ENCODE results near the gene TRPM2. TPM values are rescaled to one million over a fixed set of nuclear protein-coding genes. Genes with fewer than 3 reads are reported as not detected.
A peak's percentile ranks its signal among the peaks of the same experiment; 100 is the strongest.

TRPM2 gene
- total and polyA plus RNA-seq, 2 of the 13 experiments (the other 11 are each of a cell fraction or from before 2014, with no cell fraction given): 0.07 to 0.20 TPM

DNA sequence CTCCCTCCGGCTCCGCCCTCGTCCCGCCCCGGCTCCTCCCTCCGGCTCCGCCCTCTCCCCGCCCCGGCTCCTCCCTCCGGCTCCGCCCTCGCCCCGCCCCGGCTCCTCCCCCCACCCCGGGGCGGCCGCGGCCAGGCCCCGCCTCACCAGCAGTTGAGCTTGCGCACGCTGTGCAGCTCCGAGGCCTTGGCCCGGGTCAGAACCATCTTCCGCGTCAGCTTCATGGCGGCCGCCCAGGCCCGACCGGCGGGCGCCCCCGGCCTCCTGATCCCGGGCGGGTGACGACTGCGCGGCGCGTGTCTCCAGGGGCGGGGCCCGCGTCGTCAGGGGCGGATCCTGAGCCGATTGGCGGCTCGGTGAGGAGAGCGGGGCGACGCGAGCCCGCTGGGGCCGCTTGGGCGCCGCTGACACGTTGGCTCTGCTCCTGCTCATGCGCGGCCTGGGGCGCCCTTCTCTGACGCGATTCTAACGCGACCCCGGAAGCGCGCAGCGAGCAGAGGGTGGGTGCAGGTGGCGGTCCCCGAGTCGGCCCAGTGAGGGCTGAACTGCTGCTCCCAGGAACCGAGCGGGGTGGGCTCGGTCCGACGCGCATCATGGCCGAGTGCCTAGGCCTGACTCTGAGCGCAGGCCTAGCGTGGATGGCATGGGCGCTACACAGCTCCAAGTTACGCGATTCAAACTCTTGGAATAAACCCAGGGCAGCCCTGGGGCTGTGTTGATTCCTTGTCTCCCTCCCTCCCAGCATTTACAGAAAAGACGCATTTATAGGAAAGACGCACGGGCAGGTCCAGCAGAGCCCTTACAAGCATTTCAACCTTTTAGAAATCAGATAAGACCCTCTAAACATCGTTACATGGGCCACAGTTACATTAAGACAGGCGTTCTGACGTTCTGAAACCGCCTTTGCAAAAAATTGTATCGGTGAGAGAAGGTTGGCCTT, 14.2 kb upstream of the TRPM2 start, which contains the start of gene CFAP410 (continued):
- TF ChIP-seq, protein P1, sequence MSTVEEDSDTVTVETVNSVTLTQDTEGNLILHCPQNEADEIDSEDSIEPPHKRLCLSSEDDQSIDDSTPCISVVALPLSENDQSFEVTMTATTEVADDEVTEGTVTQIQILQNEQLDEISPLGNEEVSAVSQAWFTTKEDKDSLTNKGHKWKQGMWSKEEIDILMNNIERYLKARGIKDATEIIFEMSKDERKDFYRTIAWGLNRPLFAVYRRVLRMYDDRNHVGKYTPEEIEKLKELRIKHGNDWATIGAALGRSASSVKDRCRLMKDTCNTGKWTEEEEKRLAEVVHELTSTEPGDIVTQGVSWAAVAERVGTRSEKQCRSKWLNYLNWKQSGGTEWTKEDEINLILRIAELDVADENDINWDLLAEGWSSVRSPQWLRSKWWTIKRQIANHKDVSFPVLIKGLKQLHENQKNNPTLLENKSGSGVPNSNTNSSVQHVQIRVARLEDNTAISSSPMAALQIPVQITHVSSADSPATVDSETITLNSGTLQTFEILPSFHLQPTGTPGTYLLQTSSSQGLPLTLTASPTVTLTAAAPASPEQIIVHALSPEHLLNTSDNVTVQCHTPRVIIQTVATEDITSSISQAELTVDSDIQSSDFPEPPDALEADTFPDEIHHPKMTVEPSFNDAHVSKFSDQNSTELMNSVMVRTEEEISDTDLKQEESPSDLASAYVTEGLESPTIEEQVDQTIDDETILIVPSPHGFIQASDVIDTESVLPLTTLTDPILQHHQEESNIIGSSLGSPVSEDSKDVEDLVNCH (CRISPR knock-in tag; IDR thresholded peaks at IDR 0.05): no peak
- TF ChIP-seq, protein P2, sequence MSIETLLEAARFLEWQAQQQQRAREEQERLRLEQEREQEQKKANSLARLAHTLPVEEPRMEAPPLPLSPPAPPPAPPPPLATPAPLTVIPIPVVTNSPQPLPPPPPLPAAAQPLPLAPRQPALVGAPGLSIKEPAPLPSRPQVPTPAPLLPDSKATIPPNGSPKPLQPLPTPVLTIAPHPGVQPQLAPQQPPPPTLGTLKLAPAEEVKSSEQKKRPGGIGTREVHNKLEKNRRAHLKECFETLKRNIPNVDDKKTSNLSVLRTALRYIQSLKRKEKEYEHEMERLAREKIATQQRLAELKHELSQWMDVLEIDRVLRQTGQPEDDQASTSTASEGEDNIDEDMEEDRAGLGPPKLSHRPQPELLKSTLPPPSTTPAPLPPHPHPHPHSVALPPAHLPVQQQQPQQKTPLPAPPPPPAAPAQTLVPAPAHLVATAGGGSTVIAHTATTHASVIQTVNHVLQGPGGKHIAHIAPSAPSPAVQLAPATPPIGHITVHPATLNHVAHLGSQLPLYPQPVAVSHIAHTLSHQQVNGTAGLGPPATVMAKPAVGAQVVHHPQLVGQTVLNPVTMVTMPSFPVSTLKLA (IDR thresholded peaks at IDR 0.05): peak; percentile 51
- TF ChIP-seq, protein P3, sequence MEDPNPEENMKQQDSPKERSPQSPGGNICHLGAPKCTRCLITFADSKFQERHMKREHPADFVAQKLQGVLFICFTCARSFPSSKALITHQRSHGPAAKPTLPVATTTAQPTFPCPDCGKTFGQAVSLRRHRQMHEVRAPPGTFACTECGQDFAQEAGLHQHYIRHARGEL (CRISPR knock-in tag; IDR thresholded peaks at IDR 0.05): no peak
- TF ChIP-seq, protein P4, sequence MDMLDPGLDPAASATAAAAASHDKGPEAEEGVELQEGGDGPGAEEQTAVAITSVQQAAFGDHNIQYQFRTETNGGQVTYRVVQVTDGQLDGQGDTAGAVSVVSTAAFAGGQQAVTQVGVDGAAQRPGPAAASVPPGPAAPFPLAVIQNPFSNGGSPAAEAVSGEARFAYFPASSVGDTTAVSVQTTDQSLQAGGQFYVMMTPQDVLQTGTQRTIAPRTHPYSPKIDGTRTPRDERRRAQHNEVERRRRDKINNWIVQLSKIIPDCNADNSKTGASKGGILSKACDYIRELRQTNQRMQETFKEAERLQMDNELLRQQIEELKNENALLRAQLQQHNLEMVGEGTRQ (IDR thresholded peaks at IDR 0.05; ENCODE audit: low read depth, low read length): no peak
- TF ChIP-seq, protein P4 (CRISPR knock-in tag; IDR thresholded peaks at IDR 0.05; ENCODE audit: borderline replicate concordance): no peak
- TF ChIP-seq GPN1 (CRISPR knock-in tag; IDR thresholded peaks at IDR 0.05; ENCODE audit: borderline replicate concordance) (no peak; the same call in 1 of the 2 replicates), SAFB2 (CRISPR knock-in tag; IDR thresholded peaks at IDR 0.05; ENCODE audit: borderline replicate concordance, low read depth) (peak; percentile 74; the same call in 1 of the 2 replicates), ZNF510 (CRISPR knock-in tag; IDR thresholded peaks at IDR 0.05; ENCODE audit: low read depth) (no peak), NR3C1 (CRISPR knock-in tag; IDR thresholded peaks at IDR 0.05) (no peak), ZNF713 (CRISPR knock-in tag; IDR thresholded peaks at IDR 0.05) (no peak; the same call in 1 of the 2 replicates), AGO1 (IDR thresholded peaks at IDR 0.05; ENCODE audit: low read depth, low read length, poor library complexity, severe bottlenecking) (no peak), MXI1 (IDR thresholded peaks at IDR 0.05; ENCODE audit: borderline replicate concordance, low read depth, low read length) (peak; percentile 97; the same call in 2 of the 3 replicates)
- TF ChIP-seq, protein P5, sequence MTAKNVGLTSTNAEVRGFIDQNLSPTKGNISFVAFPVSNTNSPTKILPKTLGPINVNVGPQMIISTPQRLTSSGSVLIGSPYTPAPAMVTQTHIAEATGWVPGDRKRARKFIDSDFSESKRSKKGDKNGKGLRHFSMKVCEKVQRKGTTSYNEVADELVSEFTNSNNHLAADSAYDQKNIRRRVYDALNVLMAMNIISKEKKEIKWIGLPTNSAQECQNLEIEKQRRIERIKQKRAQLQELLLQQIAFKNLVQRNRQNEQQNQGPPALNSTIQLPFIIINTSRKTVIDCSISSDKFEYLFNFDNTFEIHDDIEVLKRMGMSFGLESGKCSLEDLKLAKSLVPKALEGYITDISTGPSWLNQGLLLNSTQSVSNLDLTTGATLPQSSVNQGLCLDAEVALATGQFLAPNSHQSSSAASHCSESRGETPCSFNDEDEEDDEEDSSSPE (CRISPR knock-in tag; IDR thresholded peaks at IDR 0.05): peak; percentile 85
- TF ChIP-seq, protein P6, sequence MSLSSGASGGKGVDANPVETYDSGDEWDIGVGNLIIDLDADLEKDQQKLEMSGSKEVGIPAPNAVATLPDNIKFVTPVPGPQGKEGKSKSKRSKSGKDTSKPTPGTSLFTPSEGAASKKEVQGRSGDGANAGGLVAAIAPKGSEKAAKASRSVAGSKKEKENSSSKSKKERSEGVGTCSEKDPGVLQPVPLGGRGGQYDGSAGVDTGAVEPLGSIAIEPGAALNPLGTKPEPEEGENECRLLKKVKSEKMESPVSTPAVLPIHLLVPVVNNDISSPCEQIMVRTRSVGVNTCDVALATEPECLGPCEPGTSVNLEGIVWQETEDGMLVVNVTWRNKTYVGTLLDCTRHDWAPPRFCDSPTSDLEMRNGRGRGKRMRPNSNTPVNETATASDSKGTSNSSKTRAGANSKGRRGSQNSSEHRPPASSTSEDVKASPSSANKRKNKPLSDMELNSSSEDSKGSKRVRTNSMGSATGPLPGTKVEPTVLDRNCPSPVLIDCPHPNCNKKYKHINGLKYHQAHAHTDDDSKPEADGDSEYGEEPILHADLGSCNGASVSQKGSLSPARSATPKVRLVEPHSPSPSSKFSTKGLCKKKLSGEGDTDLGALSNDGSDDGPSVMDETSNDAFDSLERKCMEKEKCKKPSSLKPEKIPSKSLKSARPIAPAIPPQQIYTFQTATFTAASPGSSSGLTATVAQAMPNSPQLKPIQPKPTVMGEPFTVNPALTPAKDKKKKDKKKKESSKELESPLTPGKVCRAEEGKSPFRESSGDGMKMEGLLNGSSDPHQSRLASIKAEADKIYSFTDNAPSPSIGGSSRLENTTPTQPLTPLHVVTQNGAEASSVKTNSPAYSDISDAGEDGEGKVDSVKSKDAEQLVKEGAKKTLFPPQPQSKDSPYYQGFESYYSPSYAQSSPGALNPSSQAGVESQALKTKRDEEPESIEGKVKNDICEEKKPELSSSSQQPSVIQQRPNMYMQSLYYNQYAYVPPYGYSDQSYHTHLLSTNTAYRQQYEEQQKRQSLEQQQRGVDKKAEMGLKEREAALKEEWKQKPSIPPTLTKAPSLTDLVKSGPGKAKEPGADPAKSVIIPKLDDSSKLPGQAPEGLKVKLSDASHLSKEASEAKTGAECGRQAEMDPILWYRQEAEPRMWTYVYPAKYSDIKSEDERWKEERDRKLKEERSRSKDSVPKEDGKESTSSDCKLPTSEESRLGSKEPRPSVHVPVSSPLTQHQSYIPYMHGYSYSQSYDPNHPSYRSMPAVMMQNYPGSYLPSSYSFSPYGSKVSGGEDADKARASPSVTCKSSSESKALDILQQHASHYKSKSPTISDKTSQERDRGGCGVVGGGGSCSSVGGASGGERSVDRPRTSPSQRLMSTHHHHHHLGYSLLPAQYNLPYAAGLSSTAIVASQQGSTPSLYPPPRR (CRISPR knock-in tag; IDR thresholded peaks at IDR 0.05; ENCODE audit: borderline replicate concordance): peak; percentile 77; the same call in 1 of the 2 replicates

Measured in HepG2 (cell line).